Keratinocyte (primary cell): Measurements from ENCODE around the gene ZNF14. TPM values are rescaled to one million over a fixed set of nuclear protein-coding genes. Genes with fewer than 3 reads are reported as not detected.

Source experiments
- DNase-seq: peaks from one replicate; pipeline ENCODE4 v3.0.0-alpha.2; 2011; ENCODE audit warnings: low read depth, missing footprints, low spot score
- FAIRE-seq: peaks from 2 replicates; lab custom pipeline; 2011; peaks lifted over from hg19 to GRCh38; lab: Jason Lieb, UNC
- H2AFZ ChIP-seq: 2 replicates; pipeline ENCODE4 v1.6.0; 2012; ENCODE audit warnings: low read length, control low read depth, inconsistent platforms; ENCODE audit not compliant: control insufficient read depth
- H3K27ac ChIP-seq: 2 replicates; pipeline ENCODE4 v1.5.1; 2011; ENCODE audit warnings: low read length; ENCODE audit not compliant: control insufficient read depth, insufficient read depth
- H3K27me3 ChIP-seq: 3 replicates; pipeline ENCODE4 v1.6.0; 2011; ENCODE audit warnings: low read length; ENCODE audit not compliant: control insufficient read depth, insufficient read depth; ENCODE audit errors: extremely low read depth
- H3K36me3 ChIP-seq, 2 experiments: 2 replicates in 1 of 2; 3 replicates in 1 of 2; pipeline ENCODE4 v1.5.1; 2011; ENCODE audit warnings: low read length in 2 of 2, mild to moderate bottlenecking in 1 of 2; ENCODE audit not compliant: control insufficient read depth in 2 of 2, insufficient read depth in 2 of 2; ENCODE audit errors: extremely low read depth in 1 of 2
- H3K4me1 ChIP-seq: 3 replicates; pipeline ENCODE4 v1.5.1; 2011; ENCODE audit warnings: low read length; ENCODE audit not compliant: control insufficient read depth, insufficient read depth; ENCODE audit errors: extremely low read depth
- H3K4me2 ChIP-seq: 3 replicates; pipeline ENCODE4 v1.6.0; 2011; ENCODE audit warnings: low read depth, low read length; ENCODE audit not compliant: control insufficient read depth, insufficient read depth; ENCODE audit errors: extremely low read depth
- H3K4me3 ChIP-seq, 3 experiments: fragments of 200-600 bp in 1 of 3; sonication (generic) in 1 of 3; 2 replicates in 2 of 3; 3 replicates in 1 of 3; pipeline ENCODE4 v1.5.1; 2011 to 2016; ENCODE audit warnings: low read length in 3 of 3, mild to moderate bottlenecking in 3 of 3, control low read depth in 2 of 3, inconsistent platforms in 1 of 3, low read depth in 1 of 3, mixed read lengths in 1 of 3, mixed run types in 1 of 3, moderate library complexity in 1 of 3; ENCODE audit not compliant: control insufficient read depth in 2 of 3, insufficient read depth in 2 of 3; ENCODE audit errors: extremely low read depth in 1 of 3
- H3K79me2 ChIP-seq: 2 replicates; pipeline ENCODE4 v1.6.0; 2012; ENCODE audit warnings: low read length; ENCODE audit not compliant: control insufficient read depth, insufficient read depth
- H3K9ac ChIP-seq: 3 replicates; pipeline ENCODE4 v1.6.0; 2011; ENCODE audit warnings: low read length; ENCODE audit not compliant: control insufficient read depth, insufficient read depth; ENCODE audit errors: extremely low read depth
- H3K9me1 ChIP-seq: 3 replicates; pipeline ENCODE4 v1.6.0; 2011; ENCODE audit warnings: low read length; ENCODE audit not compliant: control insufficient read depth, insufficient read depth; ENCODE audit errors: extremely low read depth
- H3K9me3 ChIP-seq: 2 replicates; pipeline ENCODE4 v1.5.1; 2012; ENCODE audit warnings: low read depth, low read length; ENCODE audit not compliant: control insufficient read depth
- H4K20me1 ChIP-seq: 3 replicates; pipeline ENCODE4 v1.6.0; 2011; ENCODE audit warnings: low read length; ENCODE audit not compliant: control insufficient read depth, insufficient read depth; ENCODE audit errors: extremely low read depth
- CTCF ChIP-seq, 3 experiments: IDR thresholded peaks in 1 of 3; conservative IDR thresholded peaks in 1 of 3; optimal IDR thresholded peaks in 1 of 3; 2 replicates in 2 of 3; 3 replicates in 1 of 3; pipeline versions ENCODE3 to v1.5.1; 2011; ENCODE audit warnings: low read length in 3 of 3, mild to moderate bottlenecking in 3 of 3, moderate library complexity in 2 of 3, control low read depth in 1 of 3, inconsistent platforms in 1 of 3; ENCODE audit not compliant: insufficient read depth in 2 of 3; ENCODE audit errors: extremely low read depth in 1 of 3
- EZH2 ChIP-seq: IDR thresholded peaks from one replicate; pipeline ENCODE4 v1.6.1; 2012; ENCODE audit warnings: inconsistent platforms, mild to moderate bottlenecking, low read length, moderate library complexity
- dilution Hi-C: fragments of 300-500 bp; cut with MboI; formaldehyde crosslinking; loops from one replicate; pipeline ENCODE4 v1.7.0; 2020; ENCODE audit warnings: low sequenced_read_pairs; ENCODE audit not compliant: extremely low pct_ligation_motif_present
- polyA plus RNA-seq, 5 experiments: library from polyadenylated mRNA; depleted of rRNA in 3 of 5; stranded (reverse) in 3 of 5; stranded (forward) in 1 of 5; unstranded in 1 of 5; fragments of >200 nt; gene quantifications; 1 replicate in 1 of 5; 2 replicates in 3 of 5; 3 replicates in 1 of 5; pipeline versions ENCODE4 v1.2.1 to v1.2.3, GENCODE V29; 2011 to 2012; ENCODE audit warnings: missing spikeins in 2 of 5, low read depth in 1 of 5, low replicate concordance in 1 of 5

The ZNF14 gene
- polyA plus RNA-seq, 1 donor (not counting 4 experiments of a cell fraction or from before 2014, with no cell fraction given): 2.1 TPM

GRCh38 chr19:19711306-19711933, 21.5 kb downstream of the ZNF14 start:
- Histone ChIP-seq H3K79me2 (no peaks in the 10 kb centered on the region), H3K9me3 (peaks cover 57% of the 10 kb centered on the region), H3K27me3 (no peaks in the 10 kb centered on the region), H3K27ac (no peak overlapping the region), H3K4me3 (no peak overlapping the region), H3K4me1 (no peaks in the 10 kb centered on the region), H3K9ac (no peak overlapping the region), H3K36me3 (peaks cover 6 to 18% of the 10 kb centered on the region in 2 experiments), H3K4me2 (no peak overlapping the region), H4K20me1 (no peaks in the 10 kb centered on the region), H2AFZ (no peak overlapping the region), H3K9me1 (no peaks in the 10 kb centered on the region)
- no peak for TF ChIP-seq EZH2
- no peak for TF ChIP-seq CTCF (optimal IDR thresholded peaks at IDR 0.05 in 1 of 3, IDR thresholded peaks at IDR 0.05 in 1 of 3, conservative IDR thresholded peaks at IDR 0.05 in 1 of 3; ENCODE audit: extremely low read depth in 1 of 3, insufficient read depth in 2 of 3, low read length in 3 of 3)
- no peak for DNase-seq
- dilution Hi-C loops: no loop called here
- FAIRE-seq: no peak

- Histone ChIP-seq H3K79me2 (no peaks in the 10 kb centered on the region), H3K27ac (no peak overlapping the region), H3K4me1 (no peaks in the 10 kb centered on the region), H3K9me1 (no peaks in the 10 kb centered on the region), H3K9me3 (peaks cover 57% of the 10 kb centered on the region), H2AFZ (no peak overlapping the region), H3K36me3 (peaks cover 6 to 18% of the 10 kb centered on the region in 2 experiments), H3K4me2 (no peak overlapping the region), H3K4me3 (no peak overlapping the region), H3K27me3 (no peaks in the 10 kb centered on the region), H3K9ac (no peak overlapping the region), H4K20me1 (no peaks in the 10 kb centered on the region)
- dilution Hi-C loops: no loop called here
- no peak for DNase-seq
- TF ChIP-seq CTCF (optimal IDR thresholded peaks at IDR 0.05 in 1 of 3, IDR thresholded peaks at IDR 0.05 in 1 of 3, conservative IDR thresholded peaks at IDR 0.05 in 1 of 3; ENCODE audit: extremely low read depth in 1 of 3, insufficient read depth in 2 of 3, low read length in 3 of 3): no peak
- no peak for TF ChIP-seq EZH2
- no peak for FAIRE-seq
Observed at GRCh38 chr19:19710506-19710905, 22.4 kb downstream of the ZNF14 start.
